Astrocyte of the spinal cord (primary cell): ENCODE measurements around the gene RPTOR.

Source experiments
- DNase-seq: peaks from one replicate; pipeline ENCODE4 v3.0.0; 2011; ENCODE audit warnings: low read depth, low spot score
- H3K4me3 ChIP-seq: 2 replicates; pipeline ENCODE4 v1.5.1; 2011; ENCODE audit warnings: low read depth, mild to moderate bottlenecking, low read length, moderate library complexity
- CTCF ChIP-seq: IDR thresholded peaks from 2 replicates; pipeline ENCODE4 v1.5.1; 2012; ENCODE audit warnings: low read depth, mild to moderate bottlenecking, low read length, inconsistent platforms
- in situ Hi-C: cut with HindIII; loops from 2 replicates; pipeline ENCODE4 v1.10.0; 2017; ENCODE audit warnings: low sequenced_read_pairs

RPTOR gene

DNA sequence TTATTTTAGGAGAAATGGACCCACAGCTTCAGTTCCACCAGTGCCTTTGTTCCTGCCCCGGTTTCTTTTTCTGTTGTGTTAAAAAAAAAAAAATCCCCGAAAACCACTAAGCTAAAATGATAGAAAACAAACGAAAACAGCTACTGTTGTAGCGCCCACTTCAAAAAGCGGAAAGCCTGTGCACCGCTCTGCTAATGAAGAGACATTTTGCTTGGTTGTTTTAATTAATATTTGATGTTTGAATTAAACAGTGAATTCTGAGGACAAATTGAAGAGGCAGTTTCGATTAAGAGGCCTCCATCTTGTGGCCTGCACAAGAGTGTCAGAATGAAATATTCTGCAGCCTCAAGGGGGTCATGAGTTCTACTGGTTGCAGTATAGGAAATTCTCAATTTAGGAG is 186.7 kb downstream of the RPTOR start:
- no peak for TF ChIP-seq CTCF
- in situ Hi-C loops, result no loop called here
- no peak overlapping the region for H3K4me3 ChIP-seq
- DNase-seq, result no peak

DNA sequence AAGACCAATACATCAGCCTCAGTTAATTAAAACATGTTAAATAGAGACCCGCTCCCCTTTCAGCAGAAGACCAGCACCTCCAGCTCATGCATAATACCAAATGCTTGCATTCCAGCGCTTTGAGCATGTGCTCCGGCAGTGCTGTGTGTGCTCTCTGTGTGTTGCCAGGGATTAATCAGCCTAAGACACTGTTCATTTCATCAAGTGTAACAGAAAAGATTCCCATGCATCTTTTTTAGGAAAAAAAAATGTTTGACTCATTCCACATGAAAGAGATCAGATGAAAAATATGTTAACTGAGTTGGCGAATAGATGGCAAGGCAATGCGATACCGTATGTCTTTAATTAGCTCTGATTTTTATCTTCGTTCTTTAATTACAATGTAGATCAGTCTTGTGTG is 187.6 kb downstream of the RPTOR start:
- H3K4me3 ChIP-seq, result no peak overlapping the region
- in situ Hi-C loops, result no loop called here
- peak; percentile 65 for DNase-seq
- TF ChIP-seq CTCF, result no peak

- in situ Hi-C loops, result no loop called here
- DNase-seq, result no peak
- H3K4me3 ChIP-seq, result no peak overlapping the region
- no peak for TF ChIP-seq CTCF
These were observed 192.7 kb downstream of the RPTOR start for GRCh38 chr17:80737106-80738019.

- no peak overlapping the region for H3K4me3 ChIP-seq
- DNase-seq, result no peak
- in situ Hi-C loops, result no loop called here
- no peak for TF ChIP-seq CTCF
These were observed 193.6 kb downstream of the RPTOR start for GRCh38 chr17:80738020-80738808.

GRCh38 chr17:80738987-80739730 is 194.5 kb downstream of the RPTOR start:
- no peak overlapping the region for H3K4me3 ChIP-seq
- peak; percentile 37 for DNase-seq
- no peak for TF ChIP-seq CTCF
- in situ Hi-C loops, result no loop called here

GRCh38 chr17:80740141-80740540 is 195.5 kb downstream of the RPTOR start:
- H3K4me3 ChIP-seq, result no peak overlapping the region

More at GRCh38 chr17:80740141-80740540, 195.5 kb downstream of the RPTOR start:
- no peak for TF ChIP-seq CTCF
- DNase-seq, result no peak
- in situ Hi-C loops, result no loop called here
